Colon (tissue), 2 donors: ENCODE data around the gene GPHB5.
"Not testable (repeated sequence)": the region's sequence is repeated elsewhere in the genome, so short reads cannot be mapped to it uniquely, and the experiment has no call there.

ENCODE experiments used
- FAIRE-seq: peaks from 2 replicates; lab custom pipeline; 2012; peaks lifted over from hg19 to GRCh38; lab: Jason Lieb, UNC
- donor health status: control.
- donor health status: control.

The GPHB5 gene

DNA sequence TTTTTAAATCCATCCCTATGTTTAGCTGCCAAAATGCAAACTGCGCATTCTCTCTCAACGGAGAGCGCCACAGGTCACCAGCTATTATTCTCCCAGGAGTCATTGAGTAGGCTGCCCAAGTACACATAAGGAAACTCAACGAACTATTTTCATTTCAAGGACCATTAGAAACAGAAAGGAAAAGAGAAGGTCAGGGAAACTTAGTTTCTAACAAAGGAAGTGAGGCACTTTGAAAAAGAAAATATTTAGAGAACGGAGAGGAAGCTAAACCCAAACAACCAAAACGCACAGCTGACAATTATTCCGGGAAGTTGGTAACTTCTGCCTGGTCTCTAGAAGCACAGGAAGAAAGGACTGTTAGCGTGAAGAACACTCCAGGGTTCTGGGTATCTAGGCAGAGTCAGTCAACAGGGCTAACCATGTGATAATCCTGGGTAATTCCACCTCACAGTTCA lies 23.5 kb downstream of the GPHB5 start:
- no peak for FAIRE-seq

DNA sequence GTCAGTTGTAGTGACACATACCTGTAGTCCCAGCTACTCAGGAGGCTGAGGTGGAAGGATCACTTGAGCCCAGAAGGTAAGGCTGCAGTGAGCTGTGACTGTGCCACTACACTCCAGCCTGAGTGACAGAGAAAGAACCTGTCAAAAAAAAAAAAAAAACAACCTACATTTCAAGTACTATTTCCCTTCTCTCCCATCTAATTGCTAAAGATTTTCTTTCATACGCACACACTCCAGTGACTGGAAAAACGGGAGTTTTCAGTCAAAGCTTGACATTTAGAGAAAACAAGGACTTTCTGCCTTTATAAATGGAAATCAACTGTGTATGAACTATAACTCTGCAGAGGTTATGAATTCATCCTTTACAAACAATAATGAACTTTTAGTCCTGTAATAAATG lies 25.9 kb downstream of the GPHB5 start:
- no peak for FAIRE-seq

DNA sequence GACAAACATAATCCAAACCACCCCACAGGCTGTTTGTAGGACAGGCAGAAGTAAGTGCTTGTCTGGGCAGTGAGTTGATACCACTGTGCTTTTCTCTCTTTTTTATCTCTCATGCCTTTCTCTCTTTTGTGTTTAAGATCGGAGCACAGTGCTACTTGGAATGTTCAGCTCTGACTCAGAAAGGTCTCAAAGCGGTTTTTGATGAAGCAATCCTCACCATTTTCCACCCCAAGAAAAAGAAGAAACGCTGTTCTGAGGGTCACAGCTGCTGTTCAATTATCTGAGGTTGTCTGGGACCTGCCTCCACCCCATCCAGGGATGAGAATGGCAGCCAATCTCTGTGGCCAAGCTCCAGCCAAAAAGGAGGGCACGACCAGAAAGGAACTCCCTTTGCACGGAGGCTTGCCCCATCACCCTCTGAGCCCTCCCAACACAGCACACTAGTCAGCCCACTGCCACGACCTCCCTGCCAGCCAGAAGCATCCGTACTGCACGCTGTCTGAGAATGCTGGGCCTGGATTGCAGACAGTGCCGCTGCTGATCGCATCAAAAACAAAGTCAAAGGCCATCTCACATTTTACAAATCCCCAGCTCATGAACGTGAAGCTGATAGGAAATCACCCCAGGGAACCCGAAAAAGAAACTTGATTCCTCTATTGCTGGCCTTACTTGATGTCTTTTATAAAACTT lies 27.8 kb downstream of the GPHB5 start:
- FAIRE-seq: no peak

DNA sequence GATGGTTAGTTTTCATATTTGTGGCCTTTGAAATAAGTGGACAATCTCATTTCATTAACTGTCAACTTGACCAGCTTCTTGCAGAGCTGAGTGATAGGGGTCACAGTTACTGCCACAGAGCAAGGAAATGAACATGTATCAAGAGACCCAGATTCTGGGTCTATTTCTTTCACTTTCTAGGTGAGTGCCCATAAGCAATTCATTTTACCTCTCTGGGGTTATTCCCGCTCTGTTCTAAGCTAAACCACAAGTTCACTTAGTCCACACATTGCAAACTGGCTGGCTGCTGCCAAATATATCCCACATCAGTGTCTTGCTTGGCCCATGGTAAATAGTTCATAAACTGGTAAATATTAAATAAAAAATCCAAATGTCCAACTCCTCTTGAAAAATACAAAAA lies 29.9 kb downstream of the GPHB5 start:
- FAIRE-seq: no peak

DNA sequence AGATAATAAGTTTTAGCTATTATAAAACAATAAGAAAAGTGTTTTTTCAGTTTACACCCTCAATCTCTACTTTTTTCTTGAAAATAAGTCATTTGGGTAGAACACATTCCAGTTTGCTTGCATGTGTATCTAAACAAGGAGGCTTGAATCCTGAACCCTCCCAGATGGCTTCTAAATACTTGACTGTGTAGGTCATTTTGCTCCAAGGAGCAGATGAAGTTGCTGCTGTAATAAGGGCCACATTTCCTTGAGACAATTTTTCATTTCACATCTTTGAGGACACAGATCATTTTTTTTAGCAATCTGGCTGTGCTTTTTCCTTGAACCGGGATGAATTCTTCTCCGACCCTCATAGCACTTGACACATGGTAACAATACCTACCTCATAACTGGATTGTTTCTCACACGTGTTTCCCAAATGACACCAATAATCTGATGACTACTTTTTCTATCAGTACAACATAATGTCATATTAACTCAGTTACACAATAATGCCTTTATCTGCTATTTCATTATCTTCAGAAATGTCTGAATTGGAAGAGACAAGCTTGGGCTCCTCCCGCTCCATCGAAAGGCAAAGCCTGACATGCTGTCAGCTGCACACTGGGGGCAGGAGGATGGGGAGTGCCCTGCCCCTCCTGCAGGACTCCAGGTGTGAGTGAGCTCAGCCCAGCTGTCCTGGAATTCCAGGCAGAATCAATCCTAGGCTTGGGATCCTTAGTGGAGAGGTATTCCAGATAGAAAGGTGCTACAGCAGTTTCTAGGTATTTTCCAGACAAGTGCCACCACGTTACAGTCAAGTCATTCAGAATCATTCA lies 30.9 kb downstream of the GPHB5 start:
- no peak for FAIRE-seq

DNA sequence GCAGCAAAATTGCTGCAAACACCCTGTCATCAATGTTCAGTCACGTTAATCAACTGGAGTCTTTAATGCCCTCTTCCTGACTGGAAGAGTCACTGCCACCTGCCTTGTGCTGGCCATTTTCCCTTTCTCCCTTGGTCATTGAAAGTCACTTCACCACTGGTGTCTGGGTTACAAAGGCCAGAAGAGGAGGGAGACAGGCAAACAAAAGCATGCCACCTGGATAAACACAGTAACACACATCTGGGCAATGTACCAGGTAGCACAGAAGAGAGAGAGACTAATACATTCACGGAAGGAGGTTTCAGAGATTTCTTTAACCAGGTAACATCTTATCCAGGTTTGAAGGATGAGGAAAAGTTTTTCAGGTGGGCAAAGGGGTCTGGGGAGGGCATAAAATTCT lies 32.7 kb downstream of the GPHB5 start:
- FAIRE-seq: no peak

DNA sequence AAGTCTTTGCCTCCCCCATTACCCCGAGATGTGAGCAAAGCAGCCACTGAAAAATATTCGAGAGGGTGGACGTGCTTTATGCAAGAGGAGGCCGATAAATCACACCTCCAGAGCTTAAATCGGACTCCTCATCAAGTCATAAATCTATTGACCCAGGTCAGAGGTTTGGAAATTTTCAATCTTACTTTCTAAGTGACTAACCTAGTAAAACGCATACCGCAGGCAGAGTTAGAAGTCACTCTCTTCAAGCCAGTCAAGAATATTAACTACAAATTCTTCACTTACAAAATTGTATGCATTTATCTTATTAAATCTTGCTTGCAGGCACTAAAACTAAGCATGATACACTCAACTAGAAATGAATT lies 34.9 kb downstream of the GPHB5 start:
- FAIRE-seq: no peak

DNA sequence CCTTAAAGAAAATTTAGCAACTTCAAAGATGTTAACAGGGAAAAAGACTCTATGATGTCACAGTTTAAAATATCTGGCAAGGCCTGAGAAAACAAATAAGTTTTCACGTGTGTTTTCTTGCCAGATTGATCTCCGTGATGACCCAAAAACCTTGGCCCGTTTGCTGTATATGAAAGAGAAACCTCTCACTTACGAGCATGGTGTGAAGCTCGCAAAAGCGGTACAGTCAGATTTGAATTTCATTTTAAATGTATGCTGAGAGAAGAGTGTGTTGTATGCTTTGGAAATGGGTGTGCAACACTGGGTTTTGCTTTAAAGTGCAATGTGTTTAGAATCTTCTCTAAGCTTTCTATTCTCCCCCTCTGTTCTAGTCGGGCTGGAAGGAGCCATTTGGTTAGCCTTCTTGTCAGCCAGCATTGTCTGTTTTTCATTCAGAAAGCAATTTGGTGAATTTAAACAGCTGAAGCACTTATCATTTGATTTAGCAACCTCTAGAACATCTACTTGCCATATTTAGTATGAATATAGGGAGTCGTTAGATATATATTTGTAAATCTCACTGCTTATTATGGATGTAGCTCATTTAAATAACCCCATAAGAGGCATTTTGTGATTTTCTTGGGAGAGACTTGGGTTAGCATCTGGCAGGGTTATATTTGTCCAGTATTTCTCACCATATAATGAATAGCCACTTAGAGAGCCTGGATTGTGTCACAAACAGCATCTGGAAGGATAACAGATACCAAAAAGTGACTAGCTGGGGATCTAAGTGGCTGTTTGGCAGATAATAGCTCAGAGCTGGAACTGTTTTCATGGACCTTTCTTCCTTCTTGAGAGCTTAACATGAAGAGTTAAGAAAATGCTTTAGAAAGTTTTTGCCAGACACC lies 35.5 kb downstream of the GPHB5 start:
- no peak for FAIRE-seq

DNA sequence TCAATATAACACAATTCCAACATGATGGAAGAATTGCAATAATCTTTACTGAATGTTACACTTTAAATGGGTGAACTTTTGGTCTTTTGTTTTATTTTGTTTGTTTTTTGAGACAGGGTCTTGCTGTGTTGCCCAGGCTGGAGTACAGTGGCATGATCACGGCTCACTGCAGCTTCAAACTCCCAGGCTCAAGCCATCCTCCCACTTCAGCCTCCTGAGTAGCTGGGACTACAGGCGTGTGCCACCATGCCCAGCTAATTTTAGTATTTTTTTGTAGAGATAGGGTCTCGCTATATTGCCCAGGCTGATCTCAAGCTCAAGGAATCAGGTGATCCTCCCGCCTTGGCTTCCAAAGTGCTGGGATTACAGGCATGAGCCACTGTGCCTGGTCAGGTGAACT lies 38.8 kb downstream of the GPHB5 start:
- FAIRE-seq: not testable (repeated sequence)

DNA sequence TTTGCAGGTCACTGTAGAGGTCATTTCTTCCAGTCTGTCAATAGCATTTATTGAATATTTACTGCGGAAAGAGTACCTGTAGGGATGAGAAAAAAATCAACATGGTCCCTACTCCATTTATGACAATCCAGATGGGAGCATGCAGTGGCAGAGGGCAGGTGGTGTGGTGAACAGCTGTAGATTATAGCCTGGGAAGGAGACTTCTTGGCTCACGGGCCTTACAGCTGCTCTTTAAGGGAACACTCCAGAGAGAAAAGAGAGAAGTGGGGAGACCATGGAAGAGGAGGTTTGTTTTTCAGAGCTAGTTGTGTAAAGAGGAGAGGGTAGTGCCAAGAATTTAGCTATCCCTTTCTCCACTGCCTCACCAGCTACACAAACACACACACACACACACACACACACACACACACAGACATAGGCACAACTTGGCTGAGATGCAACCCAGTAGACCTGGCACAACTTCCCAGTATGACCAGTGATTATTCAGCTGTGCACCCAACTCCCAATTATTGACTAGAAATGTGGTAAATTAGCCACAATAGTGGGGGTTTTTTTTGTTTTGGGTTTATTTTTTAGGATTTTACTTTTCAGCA lies 41.0 kb downstream of the GPHB5 start:
- FAIRE-seq: no peak

DNA sequence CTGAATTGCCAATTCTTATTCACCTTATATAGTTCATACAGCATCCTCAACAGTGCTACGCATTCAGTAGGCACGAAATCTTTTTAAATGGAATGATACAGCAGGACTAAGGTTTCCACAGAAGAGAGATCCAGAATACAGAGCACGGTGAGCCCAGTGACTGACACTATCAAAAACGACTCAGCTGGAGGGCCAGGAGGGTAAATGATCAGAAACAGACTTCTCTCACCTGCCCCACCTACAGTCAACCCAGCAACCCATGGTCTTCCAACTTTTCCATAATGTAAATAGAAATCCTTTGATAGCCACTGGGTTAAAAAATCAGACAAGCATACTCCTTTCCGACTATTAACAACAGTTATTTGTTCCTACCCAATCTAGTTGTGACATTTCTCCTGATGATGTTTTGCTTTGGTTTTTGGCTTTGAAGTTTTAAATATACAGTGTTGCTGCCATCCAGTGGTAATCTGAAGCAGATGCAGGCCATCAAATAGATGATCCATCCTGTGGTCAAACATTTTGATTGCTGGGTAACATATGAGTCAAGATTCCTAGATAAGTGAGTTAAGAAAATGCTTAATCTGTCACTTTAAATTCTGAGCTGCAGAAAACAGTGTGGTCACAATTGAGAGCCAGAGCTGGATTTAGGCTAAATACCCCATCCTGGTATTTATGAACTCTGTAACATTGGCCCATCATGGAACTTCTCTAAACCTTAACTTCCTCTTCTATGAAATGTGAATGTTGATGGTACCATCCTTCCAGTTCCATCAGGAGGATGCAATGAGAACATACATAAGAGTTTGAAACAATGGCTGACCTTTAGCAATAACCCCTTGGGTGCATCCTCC lies 42.0 kb downstream of the GPHB5 start:
- no peak for FAIRE-seq

DNA sequence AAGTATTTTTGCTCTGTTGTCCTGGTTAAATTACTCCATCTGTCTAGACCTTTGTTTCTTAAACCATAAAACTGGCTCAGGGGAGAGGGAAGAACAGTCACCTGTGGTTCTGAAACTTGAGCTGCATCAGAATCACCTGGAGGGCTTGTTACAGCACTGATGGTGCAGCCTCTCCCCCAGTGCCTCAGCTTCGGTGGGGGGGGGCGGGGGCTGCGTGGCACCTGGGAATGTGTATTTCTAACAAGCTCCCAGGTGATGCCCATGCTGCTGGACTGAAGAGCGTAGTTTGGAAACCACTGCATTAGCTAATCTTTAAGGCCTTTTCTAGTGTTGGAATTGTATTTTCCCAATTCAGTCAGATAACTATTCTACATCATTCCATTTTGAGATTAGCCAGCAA lies 42.7 kb downstream of the GPHB5 start:
- no peak for FAIRE-seq

DNA sequence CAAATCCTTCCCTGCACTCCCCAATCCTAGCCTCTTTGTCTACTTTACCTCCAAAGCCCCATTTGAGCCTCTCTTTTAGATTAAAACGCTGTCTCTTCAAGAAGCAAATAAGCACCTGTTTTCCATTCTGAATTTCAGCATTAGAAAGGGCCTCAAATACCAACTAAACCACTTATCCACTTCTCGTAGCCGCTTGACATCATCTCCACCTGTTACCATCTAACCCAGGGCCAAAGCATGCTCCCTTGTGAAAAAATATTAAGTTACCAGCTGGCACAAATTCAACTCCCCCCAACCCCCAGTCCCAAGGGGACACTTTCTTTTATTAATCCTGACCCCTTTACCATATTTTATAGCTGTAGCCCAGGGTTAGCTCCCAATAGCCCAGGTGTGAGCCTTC lies 43.1 kb downstream of the GPHB5 start:
- no peak for FAIRE-seq

DNA sequence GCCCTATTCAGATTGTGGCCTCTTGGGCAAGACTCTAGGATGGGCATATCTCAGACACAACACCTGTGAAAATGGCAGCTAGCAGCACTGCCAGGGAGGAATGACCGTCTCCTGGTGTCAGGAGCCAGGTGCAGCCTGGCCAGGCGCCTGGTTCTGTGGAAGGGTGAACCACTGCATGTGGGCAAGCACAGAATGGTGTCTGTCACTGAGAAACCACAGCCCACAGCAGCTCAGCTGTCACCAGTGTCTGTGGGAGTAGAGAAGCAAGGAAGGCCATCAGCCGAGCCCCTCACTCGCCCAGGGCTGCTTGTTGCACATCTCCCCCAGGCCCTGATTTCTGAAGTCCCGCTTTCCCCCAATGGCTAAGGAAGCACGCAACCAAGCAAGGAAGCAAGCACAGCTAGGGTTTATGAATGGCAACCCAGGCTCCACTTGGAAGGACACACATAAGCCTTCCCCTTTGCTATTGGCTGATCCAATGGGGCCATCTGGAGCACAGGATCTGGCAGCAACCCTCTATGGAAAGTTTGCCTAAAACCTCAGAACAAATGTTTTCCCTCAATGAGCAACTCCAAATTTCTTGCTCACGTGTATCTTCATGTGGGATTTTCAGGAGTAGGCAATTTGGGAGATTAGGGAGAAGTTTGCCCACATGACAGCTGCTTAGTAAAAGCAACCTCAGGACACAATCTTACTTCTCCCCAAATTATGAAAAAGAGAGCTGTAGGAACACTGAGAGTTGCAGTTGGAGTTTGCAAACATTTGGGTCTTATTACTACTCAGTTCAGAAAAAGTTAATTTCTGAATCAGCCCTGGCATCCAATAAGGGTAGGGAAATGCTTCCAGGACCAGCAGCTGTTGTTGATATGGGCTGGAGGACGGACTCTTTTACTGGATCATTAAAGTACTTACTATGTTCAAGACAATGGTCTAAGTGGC lies 44.7 kb downstream of the GPHB5 start:
- no peak for FAIRE-seq

DNA sequence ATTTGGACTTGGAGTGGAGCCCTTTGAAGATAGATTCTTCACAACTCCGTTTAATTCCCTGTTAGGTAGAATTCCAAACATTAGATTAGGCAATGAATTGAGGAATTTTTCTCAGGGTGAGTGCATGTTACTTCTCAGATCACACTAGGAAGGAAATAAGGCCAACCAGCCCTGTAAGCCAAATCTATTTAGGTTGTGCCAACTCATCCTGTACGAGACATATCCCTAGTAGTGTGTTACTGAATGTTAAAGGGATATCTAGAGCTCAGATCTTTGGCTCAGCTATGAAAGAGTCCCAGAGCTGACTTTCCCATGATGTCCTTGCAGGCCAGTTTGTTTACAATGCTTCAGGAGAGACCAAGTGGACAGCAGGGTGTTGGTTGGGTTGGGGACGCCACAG lies 45.6 kb downstream of the GPHB5 start:
- no peak for FAIRE-seq

DNA sequence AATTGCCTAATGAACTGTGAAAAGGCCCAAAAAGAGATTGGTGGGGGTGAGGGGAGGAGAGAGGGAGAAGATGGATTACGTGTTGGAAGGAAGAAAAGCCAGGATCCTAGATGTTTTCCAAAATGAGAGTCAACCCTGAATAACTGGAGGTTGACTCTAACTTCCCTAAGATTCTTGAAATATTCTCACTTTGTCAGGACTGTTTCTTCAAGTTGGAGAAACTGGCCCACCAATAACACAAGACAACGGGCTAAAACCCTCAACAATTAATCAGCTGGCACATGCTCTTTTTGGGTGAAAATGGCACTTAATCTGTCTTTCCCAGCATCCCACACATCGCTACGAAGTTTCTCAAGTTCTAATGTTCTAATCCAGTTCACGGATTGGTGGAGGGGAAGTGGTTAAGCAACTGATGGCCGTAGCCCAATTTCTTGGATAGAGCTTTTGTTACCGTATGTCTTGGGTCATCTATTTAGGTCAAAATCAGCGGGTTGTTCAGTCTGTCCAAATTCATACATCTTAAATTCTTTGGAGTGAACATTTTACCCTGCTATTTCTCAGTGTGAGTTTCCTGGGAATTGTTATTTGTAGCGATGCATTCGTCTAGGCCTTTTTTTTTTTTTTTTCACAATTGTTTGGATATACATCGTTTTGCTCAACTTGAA lies 49.0 kb downstream of the GPHB5 start:
- no peak for FAIRE-seq

DNA sequence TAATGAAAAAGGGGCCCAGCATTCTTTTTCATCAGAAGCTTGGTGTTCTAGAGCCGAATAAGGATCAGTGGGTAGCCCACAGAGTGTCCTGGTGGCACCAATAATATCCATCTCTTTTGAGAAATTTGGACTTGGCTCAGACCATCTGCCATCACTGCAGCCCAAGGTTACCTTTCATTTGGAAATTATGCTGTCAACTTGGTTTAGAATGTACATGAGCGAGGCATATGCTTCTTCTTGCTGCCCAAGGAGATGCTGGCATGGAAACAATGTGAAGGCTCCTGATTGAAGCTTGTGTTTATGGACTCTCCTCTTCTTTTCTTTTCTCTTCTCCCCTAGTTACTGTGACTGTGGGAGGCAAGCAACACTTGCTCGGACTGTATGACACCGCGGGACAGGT lies 50.0 kb downstream of the GPHB5 start:
- FAIRE-seq: no peak

DNA sequence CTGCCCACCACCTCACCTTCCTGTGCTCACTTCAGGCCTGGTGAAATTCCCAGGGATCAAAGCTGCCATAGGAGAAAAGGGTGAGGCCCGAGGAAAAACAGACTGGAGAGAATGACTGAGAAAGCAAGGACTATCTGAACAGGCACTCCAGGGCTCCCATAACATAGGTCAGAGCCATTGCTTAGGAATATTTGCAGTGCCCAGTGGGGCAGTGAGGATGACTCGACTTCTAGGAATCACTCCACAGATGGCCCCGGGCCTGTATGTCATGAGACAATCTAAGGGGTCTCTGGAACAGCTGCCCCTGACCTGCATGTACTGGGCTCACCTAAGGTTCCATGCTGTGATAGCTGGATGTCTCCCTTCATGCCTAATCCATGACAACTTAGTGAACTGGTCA lies 51.6 kb downstream of the GPHB5 start:
- no peak for FAIRE-seq

DNA sequence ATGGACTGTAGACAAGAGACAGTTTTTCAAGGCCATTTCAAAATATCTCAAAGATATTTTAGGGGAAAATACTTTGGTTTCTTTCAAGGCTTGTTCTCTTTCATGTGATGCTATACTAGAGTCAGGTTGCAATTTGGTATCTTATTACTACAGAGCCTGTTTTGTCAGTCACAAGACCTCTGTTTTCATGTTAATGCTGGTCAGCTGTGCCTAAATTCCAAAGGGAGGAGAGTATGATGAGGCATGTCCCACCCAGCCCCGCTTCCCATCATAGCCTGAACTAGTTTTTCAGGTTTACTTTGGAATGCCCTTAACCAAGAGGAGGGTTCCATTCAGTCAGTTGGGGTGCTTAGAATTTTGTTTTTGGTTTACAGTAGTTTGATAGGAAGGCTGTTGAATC lies 52.6 kb downstream of the GPHB5 start:
- FAIRE-seq: no peak
